Liver (tissue), 9 donors: Measurements from ENCODE around the gene VSX2. TPM values are rescaled to one million over a fixed set of nuclear protein-coding genes. Genes with fewer than 3 reads are reported as not detected.

Experiments used
- DNase-seq: peaks from one replicate; pipeline ENCODE4 v3.0.0-alpha.2; 2017; ENCODE audit warnings: low spot score
- H3K27ac ChIP-seq, 2 donors: one replicate each; pipeline ENCODE4 v1.7.0; 2013; ENCODE audit warnings: inconsistent platforms in 2 of 2, low read length in 2 of 2, control low read depth in 1 of 2, low read depth in 1 of 2, mild to moderate bottlenecking in 1 of 2
- H3K27me3 ChIP-seq, 4 donors: one replicate each; pipeline versions ENCODE4 v1.6.1 to v1.7.0; 2013; ENCODE audit warnings: low read length in 3 of 4, inconsistent platforms in 1 of 4, mild to moderate bottlenecking in 1 of 4, moderate library complexity in 1 of 4; ENCODE audit not compliant: control insufficient read depth in 4 of 4, insufficient read depth in 4 of 4
- H3K36me3 ChIP-seq, 4 donors: one replicate each; pipeline versions ENCODE4 v1.6.1 to v1.7.0; 2013; ENCODE audit warnings: low read length in 3 of 4, mild to moderate bottlenecking in 3 of 4, low read depth in 1 of 4, moderate library complexity in 1 of 4; ENCODE audit not compliant: control insufficient read depth in 4 of 4, insufficient read depth in 3 of 4
- H3K4me1 ChIP-seq, 4 donors: one replicate each; pipeline versions ENCODE4 v1.6.1 to v1.7.0; 2013; ENCODE audit warnings: low read length in 3 of 4, mild to moderate bottlenecking in 3 of 4, moderate library complexity in 1 of 4; ENCODE audit not compliant: control insufficient read depth in 4 of 4, insufficient read depth in 4 of 4
- H3K4me3 ChIP-seq, 3 donors: one replicate each; pipeline versions ENCODE4 v1.6.1 to v1.7.0; 2013; ENCODE audit warnings: low read length in 3 of 3, control low read depth in 1 of 3, low read depth in 1 of 3, mild to moderate bottlenecking in 1 of 3
- H3K9ac ChIP-seq, 2 donors: one replicate each; pipeline ENCODE4 v1.7.0; 2013; ENCODE audit warnings: low read length in 2 of 2, mild to moderate bottlenecking in 2 of 2, moderate library complexity in 2 of 2, control low read depth in 1 of 2, low read depth in 1 of 2
- H3K9me3 ChIP-seq, 4 donors: one replicate each; pipeline versions ENCODE4 v1.6.1 to v1.7.0; 2013; ENCODE audit warnings: low read length in 3 of 4; ENCODE audit not compliant: control insufficient read depth in 4 of 4
- EGR1 ChIP-seq, 2 donors: IDR thresholded peaks; 2 replicates each; pipeline ENCODE4 v1.6.1; 2016 to 2018; ENCODE audit warnings: antibody characterized with exemption in 2 of 2, low read depth in 2 of 2
- FOXA1 ChIP-seq: IDR thresholded peaks from 2 replicates; pipeline ENCODE4 v1.6.1; 2016; ENCODE audit warnings: antibody characterized with exemption
- FOXA2 ChIP-seq: IDR thresholded peaks from 2 replicates; pipeline ENCODE4 v1.6.1; 2016; ENCODE audit warnings: antibody characterized with exemption
- GABPA ChIP-seq, 2 donors: IDR thresholded peaks in 1 of 2; conservative IDR thresholded peaks in 1 of 2; 2 replicates each; pipeline ENCODE4 v1.6.1; 2016; ENCODE audit warnings: antibody characterized with exemption in 2 of 2, mild to moderate bottlenecking in 1 of 2, moderate library complexity in 1 of 2
- HNF4A ChIP-seq, 2 donors: conservative IDR thresholded peaks; 2 replicates each; pipeline ENCODE4 v1.6.1; 2016; ENCODE audit warnings: antibody characterized with exemption in 2 of 2, mild to moderate bottlenecking in 2 of 2
- HNF4G ChIP-seq: IDR thresholded peaks from 2 replicates; pipeline ENCODE4 v1.6.1; 2016; ENCODE audit warnings: antibody characterized with exemption
- JUND ChIP-seq, 2 donors: IDR thresholded peaks; 2 replicates each; pipeline ENCODE4 v1.6.1; 2016; ENCODE audit warnings: antibody characterized with exemption in 2 of 2
- NR2F2 ChIP-seq: IDR thresholded peaks from 2 replicates; pipeline ENCODE4 v1.6.1; 2016; ENCODE audit warnings: antibody characterized with exemption
- RAD21 ChIP-seq, 2 donors: IDR thresholded peaks; 2 replicates each; pipeline ENCODE4 v1.6.1; 2016; ENCODE audit warnings: antibody characterized with exemption in 2 of 2, mild to moderate bottlenecking in 2 of 2
- RXRA ChIP-seq, 2 donors: IDR thresholded peaks; 2 replicates each; pipeline ENCODE4 v1.6.1; 2017 to 2018; ENCODE audit warnings: antibody characterized with exemption in 2 of 2, mild to moderate bottlenecking in 1 of 2
- SP1 ChIP-seq: IDR thresholded peaks from 2 replicates; pipeline ENCODE4 v1.6.1; 2018; ENCODE audit warnings: antibody characterized with exemption, mild to moderate bottlenecking
- TAF1 ChIP-seq: conservative IDR thresholded peaks from 2 replicates; pipeline ENCODE4 v1.6.1; 2016; ENCODE audit warnings: antibody characterized with exemption, mild to moderate bottlenecking
- YY1 ChIP-seq: IDR thresholded peaks from 2 replicates; pipeline ENCODE4 v1.6.1; 2016; ENCODE audit warnings: antibody characterized with exemption, mild to moderate bottlenecking
- WGBS: extraction: QIAGEN DNeasy Blood & Tissue Kit; methylation state at CpG from one replicate; pipeline ENCODE4 v1.1.7; 2013; 5-methylcytosine and 5-hydroxymethylcytosine counted together
- polyA plus RNA-seq, 2 donors: library from polyadenylated mRNA; stranded (reverse) in 1 of 2; unstranded in 1 of 2; fragments of 200-250 nt in 1 of 2; fragments of >200 nt in 1 of 2; fragmentation: Nextera tagmentation in 1 of 2; extraction: Ambion mirVana in 1 of 2; gene quantifications; one replicate each; pipeline versions ENCODE4 v1.2.1 to v1.2.3, GENCODE V29; 2013 to 2015
- total RNA-seq, 2 donors: library from RNA; depleted of rRNA; stranded (reverse); fragments of >200 nt; gene quantifications; one replicate each; pipeline ENCODE4 v1.2.3, GENCODE V29; 2014
- TF ChIP-seq, protein P1 (sequence below): fragments of 150-350 bp; IDR thresholded peaks from 2 replicates; pipeline ENCODE4 v1.5.1; 2017; ENCODE audit warnings: improper control_type of control experiment, low read depth, low read length; ENCODE audit not compliant: missing input control
- TF ChIP-seq, protein P2 (sequence below): IDR thresholded peaks from 2 replicates; pipeline ENCODE4 v1.6.1; 2016; ENCODE audit warnings: antibody characterized with exemption
- TF ChIP-seq, protein P3 (sequence below): IDR thresholded peaks from 2 replicates; pipeline ENCODE4 v1.6.1; 2016; ENCODE audit warnings: antibody characterized with exemption
- TF ChIP-seq, protein P4 (sequence below): IDR thresholded peaks from 2 replicates; pipeline ENCODE4 v1.6.1; 2016; ENCODE audit warnings: antibody characterized with exemption, mild to moderate bottlenecking
- TF ChIP-seq, protein P5 (sequence below): IDR thresholded peaks from 2 replicates; pipeline ENCODE4 v1.6.1; 2016; ENCODE audit warnings: antibody characterized with exemption
- donor health status: healthy.
- donor health status: healthy.
- donor health status: healthy.
- donor health status: healthy.
- donor health status: healthy.

VSX2 gene
- total and polyA plus RNA-seq, 4 donors: not detected

DNA sequence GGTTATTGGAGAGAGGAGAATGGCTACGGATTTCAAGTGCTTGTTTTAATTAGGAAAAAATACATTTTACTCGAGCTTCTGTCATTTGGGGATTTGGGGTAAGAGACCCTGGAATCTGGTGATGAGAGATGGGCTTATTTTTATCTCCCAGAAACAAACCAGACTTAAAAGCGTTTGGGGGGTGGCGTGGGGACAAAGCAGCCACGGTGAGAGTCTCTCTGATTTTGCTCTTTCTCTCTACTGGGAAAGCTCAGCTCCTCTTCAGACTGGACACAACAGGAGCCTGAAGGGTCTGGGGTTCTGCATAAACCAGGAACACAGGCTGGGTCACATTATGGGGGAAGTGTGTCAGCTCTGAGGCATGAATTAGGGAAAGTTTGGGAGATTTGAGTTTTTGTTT is 3.8 kb downstream of the VSX2 start:
- Histone ChIP-seq H3K27ac (no peak overlapping the region), H3K4me3 (no peak overlapping the region), H3K4me1 (peaks cover 11 to 20% (median 14%) of the 10 kb centered on the region in 4 donors), H3K36me3 (no peaks in the 10 kb centered on the region), H3K27me3 (peaks cover 6 to 27% (median 16%) of the 10 kb centered on the region in 4 donors), H3K9ac (no peak overlapping the region), H3K9me3 (no peaks in the 10 kb centered on the region)
- TF ChIP-seq TAF1 (no peak), RXRA (IDR thresholded peaks at IDR 0.05) (no peak), HNF4A (conservative IDR thresholded peaks at IDR 0.05) (no peak), NR2F2 (no peak), RAD21 (IDR thresholded peaks at IDR 0.05) (no peak), GABPA (IDR thresholded peaks at IDR 0.05 in 1 of 2, conservative IDR thresholded peaks at IDR 0.05 in 1 of 2) (no peak), SP1 (no peak), FOXA2 (no peak), HNF4G (no peak), FOXA1 (no peak), EGR1 (IDR thresholded peaks at IDR 0.05; ENCODE audit: low read depth in 2 of 2) (no peak)
- TF ChIP-seq, protein P1, sequence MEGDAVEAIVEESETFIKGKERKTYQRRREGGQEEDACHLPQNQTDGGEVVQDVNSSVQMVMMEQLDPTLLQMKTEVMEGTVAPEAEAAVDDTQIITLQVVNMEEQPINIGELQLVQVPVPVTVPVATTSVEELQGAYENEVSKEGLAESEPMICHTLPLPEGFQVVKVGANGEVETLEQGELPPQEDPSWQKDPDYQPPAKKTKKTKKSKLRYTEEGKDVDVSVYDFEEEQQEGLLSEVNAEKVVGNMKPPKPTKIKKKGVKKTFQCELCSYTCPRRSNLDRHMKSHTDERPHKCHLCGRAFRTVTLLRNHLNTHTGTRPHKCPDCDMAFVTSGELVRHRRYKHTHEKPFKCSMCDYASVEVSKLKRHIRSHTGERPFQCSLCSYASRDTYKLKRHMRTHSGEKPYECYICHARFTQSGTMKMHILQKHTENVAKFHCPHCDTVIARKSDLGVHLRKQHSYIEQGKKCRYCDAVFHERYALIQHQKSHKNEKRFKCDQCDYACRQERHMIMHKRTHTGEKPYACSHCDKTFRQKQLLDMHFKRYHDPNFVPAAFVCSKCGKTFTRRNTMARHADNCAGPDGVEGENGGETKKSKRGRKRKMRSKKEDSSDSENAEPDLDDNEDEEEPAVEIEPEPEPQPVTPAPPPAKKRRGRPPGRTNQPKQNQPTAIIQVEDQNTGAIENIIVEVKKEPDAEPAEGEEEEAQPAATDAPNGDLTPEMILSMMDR: no peak
- TF ChIP-seq, protein P2, sequence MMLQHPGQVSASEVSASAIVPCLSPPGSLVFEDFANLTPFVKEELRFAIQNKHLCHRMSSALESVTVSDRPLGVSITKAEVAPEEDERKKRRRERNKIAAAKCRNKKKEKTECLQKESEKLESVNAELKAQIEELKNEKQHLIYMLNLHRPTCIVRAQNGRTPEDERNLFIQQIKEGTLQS: no peak
- TF ChIP-seq, protein P3, sequence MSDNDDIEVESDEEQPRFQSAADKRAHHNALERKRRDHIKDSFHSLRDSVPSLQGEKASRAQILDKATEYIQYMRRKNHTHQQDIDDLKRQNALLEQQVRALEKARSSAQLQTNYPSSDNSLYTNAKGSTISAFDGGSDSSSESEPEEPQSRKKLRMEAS: no peak
- no peak for DNase-seq
- 20% methylated on average over 5 of the region's 5 CpGs for WGBS

DNA sequence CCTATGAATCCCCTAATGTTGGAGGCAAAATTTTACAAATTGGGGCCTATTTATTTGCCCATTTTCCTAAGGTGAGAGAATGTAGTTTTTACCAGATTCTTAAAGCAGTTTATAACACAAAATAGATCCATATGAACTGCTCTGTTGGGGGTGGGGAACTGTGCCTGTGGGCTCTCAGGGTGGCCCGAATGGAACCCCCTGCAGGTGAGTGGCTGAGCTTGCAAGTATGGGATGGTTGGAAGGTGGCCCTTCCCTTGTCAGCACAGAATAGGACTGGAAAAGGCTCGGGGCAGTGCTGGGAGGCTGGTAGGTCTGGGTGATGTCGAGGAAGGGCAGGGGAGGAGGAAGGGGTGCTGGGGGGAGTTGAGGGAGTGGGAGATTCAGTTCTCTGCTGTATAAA is 4.9 kb downstream of the VSX2 start:
- DNase-seq: no peak
- no peaks in the 10 kb centered on the region for H3K9me3 ChIP-seq
- TF ChIP-seq, protein P2: no peak
- TF ChIP-seq FOXA1: no peak
- no peak for TF ChIP-seq TAF1
- no peak for TF ChIP-seq FOXA2
- no peak for TF ChIP-seq RAD21 (IDR thresholded peaks at IDR 0.05)
- no peak for TF ChIP-seq YY1
- no peak for TF ChIP-seq NR2F2
- TF ChIP-seq, protein P3: no peak
- TF ChIP-seq, protein P4, sequence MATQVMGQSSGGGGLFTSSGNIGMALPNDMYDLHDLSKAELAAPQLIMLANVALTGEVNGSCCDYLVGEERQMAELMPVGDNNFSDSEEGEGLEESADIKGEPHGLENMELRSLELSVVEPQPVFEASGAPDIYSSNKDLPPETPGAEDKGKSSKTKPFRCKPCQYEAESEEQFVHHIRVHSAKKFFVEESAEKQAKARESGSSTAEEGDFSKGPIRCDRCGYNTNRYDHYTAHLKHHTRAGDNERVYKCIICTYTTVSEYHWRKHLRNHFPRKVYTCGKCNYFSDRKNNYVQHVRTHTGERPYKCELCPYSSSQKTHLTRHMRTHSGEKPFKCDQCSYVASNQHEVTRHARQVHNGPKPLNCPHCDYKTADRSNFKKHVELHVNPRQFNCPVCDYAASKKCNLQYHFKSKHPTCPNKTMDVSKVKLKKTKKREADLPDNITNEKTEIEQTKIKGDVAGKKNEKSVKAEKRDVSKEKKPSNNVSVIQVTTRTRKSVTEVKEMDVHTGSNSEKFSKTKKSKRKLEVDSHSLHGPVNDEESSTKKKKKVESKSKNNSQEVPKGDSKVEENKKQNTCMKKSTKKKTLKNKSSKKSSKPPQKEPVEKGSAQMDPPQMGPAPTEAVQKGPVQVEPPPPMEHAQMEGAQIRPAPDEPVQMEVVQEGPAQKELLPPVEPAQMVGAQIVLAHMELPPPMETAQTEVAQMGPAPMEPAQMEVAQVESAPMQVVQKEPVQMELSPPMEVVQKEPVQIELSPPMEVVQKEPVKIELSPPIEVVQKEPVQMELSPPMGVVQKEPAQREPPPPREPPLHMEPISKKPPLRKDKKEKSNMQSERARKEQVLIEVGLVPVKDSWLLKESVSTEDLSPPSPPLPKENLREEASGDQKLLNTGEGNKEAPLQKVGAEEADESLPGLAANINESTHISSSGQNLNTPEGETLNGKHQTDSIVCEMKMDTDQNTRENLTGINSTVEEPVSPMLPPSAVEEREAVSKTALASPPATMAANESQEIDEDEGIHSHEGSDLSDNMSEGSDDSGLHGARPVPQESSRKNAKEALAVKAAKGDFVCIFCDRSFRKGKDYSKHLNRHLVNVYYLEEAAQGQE: no peak
- no peak for TF ChIP-seq JUND (IDR thresholded peaks at IDR 0.05)
- TF ChIP-seq GABPA (IDR thresholded peaks at IDR 0.05 in 1 of 2, conservative IDR thresholded peaks at IDR 0.05 in 1 of 2): no peak
- no peak for TF ChIP-seq EGR1 (IDR thresholded peaks at IDR 0.05; ENCODE audit: low read depth in 2 of 2)
- TF ChIP-seq, protein P5, sequence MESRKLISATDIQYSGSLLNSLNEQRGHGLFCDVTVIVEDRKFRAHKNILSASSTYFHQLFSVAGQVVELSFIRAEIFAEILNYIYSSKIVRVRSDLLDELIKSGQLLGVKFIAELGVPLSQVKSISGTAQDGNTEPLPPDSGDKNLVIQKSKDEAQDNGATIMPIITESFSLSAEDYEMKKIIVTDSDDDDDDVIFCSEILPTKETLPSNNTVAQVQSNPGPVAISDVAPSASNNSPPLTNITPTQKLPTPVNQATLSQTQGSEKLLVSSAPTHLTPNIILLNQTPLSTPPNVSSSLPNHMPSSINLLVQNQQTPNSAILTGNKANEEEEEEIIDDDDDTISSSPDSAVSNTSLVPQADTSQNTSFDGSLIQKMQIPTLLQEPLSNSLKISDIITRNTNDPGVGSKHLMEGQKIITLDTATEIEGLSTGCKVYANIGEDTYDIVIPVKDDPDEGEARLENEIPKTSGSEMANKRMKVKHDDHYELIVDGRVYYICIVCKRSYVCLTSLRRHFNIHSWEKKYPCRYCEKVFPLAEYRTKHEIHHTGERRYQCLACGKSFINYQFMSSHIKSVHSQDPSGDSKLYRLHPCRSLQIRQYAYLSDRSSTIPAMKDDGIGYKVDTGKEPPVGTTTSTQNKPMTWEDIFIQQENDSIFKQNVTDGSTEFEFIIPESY: no peak
- TF ChIP-seq HNF4A (conservative IDR thresholded peaks at IDR 0.05): no peak
- TF ChIP-seq RXRA (IDR thresholded peaks at IDR 0.05): no peak
- H3K9ac ChIP-seq: no peak overlapping the region
- H3K36me3 ChIP-seq: no peaks in the 10 kb centered on the region
- 21% methylated on average over 3 of the region's 3 CpGs for WGBS
- H3K27me3 ChIP-seq: peaks cover 1 to 27% (median 12%) of the 10 kb centered on the region in 4 donors
- peaks cover 11 to 20% (median 14%) of the 10 kb centered on the region in 4 donors for H3K4me1 ChIP-seq
- H3K4me3 ChIP-seq: no peak overlapping the region
- no peak overlapping the region for H3K27ac ChIP-seq
